ENCODE measurements around the gene MINDY1.

The MINDY1 gene, protein sequence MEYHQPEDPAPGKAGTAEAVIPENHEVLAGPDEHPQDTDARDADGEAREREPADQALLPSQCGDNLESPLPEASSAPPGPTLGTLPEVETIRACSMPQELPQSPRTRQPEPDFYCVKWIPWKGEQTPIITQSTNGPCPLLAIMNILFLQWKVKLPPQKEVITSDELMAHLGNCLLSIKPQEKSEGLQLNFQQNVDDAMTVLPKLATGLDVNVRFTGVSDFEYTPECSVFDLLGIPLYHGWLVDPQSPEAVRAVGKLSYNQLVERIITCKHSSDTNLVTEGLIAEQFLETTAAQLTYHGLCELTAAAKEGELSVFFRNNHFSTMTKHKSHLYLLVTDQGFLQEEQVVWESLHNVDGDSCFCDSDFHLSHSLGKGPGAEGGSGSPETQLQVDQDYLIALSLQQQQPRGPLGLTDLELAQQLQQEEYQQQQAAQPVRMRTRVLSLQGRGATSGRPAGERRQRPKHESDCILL

DNA sequence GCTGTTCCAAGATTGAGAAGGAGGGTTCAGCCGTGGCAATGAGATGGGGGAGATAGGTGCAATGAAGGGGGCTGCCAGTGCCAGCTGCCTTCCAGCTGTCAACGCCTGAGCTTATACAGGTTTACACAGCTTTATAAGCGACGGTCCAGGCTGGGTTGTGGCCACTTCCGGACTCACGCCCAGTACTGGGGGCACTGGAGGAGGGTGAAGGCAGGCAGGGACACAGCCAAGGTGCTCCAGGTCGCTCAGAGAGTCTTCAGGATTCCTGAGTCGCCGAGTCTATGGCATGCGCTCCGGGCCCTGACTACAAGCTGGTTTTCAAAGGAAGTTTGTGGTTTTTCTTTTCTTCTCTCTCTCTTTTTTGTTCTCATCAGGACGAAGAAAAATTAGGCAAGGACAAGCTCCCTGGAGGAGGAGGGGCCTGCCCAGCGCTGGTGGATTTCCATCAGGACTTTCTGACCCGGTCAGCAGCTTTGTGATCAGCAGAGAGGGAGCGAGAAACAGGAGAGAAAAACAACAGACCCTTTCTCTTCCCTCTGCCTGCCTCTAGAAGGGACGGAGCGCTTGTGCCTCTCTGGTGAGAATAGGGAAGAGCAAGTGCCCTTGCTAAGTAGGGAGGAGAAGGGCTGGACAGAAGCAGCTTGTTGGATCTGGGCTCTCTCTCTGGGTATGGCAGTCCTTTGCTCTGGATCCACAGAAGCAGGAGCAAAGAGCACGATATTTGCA is at the start of gene MINDY1:
Gene MINDY1, minus strand, starts transcription at position 576 of the 726 bp plus-strand sequence. CDS start 4,285 bp downstream, outside the sequence.
- no peak for FAIRE-seq
- peak; percentile 86 for DNase-seq (ENCODE audit: low spot score)

DNA sequence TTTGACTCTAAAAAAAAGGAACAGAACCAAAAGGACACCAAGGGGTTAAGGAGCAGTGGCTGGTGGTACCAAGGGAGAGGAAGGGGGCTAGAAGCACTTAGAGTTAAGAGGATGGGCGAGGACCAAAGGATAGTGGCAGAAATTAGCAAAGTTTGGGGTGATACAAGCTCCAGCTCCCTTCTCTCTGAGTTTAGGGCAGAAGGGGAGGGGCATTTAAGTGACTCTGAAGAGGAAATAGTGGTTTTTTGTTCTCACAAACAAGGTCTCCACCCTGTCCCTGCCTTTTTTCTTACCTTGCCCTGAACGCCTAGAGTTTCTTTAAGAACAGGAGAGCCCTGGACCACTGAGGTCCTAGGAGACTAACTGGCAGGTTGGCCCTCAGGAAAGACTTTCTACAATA is 49.4 kb upstream of the MINDY1 start:
- DNase-seq (ENCODE audit: low spot score) (no peak), FAIRE-seq (no peak)

DNA sequence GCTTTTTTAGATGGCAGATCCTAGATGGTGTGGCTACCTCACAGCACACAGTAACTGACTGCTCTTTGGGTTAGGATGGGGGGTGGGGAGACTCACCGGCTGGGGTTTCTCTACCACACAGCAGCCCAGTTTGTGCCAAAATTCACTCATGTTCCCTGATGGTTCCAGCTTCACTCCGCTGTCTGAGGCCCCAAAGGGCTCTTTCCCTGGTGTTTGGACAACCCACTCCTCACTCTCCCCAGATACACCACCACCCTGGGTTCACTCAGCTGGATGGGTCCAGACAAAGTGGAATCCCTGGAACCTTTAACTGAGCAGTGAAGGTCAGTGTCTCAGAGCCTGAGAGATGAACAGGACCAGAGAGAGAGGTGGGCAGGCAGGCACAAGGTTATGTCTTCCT is 48.9 kb upstream of the MINDY1 start:
- DNase-seq (ENCODE audit: low spot score) (no peak), FAIRE-seq (no peak)

DNA sequence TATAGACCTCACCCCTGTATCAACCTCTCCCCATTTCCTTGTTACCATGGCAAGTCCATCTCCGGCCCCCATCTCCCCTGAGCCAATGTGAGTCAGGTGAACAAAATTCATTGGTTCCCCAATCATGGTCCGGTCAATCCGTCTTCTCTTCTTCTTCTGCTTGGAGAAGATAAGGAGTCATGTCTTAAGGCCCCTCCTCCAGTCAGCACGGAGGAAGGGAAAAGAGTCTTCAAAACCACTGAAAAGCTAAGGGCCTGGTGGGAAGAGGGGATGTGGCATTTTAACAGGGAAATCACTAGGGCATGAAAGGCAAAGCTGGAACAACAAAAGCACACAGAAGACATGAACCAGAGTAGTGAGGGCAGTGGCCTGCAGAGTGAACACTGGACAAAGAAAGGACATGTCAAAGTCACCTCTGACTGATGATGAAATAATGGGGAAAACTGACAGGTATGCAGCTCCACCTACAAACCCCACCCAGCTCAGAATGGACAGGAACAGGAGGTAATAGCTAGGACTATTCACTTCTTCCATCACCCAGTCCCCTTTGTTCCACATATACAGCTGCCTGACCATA is 48.4 kb upstream of the MINDY1 start:
- FAIRE-seq (no peak), DNase-seq (ENCODE audit: low spot score) (no peak)

DNA sequence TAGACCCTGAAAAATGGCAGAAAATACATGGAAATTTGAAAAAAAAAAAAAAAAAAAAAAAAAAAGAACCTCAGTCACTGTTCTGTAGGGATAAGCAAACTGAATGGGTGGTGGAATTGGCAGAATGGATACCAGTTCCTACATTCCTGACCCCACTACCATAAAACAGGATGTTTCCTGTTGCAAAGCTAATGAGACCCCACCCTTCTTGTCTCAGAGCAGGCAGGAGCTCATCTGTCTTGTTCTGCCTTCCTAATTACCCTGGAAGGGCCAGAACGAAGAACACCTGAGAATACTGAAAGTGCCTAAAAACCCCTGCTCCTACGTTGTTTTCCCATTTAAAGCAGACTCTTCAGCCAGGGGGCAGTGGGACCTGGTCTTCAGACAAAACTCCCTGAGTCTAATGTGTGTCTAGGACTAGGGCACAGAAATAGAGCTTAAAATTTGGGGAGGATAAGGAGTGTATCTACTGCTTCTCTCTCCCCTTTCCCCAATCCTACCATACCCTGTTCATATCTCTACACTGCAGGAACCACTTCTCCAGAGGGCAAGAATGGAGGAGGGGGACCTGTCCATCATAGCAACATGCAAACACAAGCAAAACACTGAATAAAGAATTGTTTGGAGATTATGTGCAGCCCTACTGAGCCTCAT is 44.8 kb upstream of the MINDY1 start:
- no peak for FAIRE-seq
- no peak for DNase-seq (ENCODE audit: low spot score)

DNA sequence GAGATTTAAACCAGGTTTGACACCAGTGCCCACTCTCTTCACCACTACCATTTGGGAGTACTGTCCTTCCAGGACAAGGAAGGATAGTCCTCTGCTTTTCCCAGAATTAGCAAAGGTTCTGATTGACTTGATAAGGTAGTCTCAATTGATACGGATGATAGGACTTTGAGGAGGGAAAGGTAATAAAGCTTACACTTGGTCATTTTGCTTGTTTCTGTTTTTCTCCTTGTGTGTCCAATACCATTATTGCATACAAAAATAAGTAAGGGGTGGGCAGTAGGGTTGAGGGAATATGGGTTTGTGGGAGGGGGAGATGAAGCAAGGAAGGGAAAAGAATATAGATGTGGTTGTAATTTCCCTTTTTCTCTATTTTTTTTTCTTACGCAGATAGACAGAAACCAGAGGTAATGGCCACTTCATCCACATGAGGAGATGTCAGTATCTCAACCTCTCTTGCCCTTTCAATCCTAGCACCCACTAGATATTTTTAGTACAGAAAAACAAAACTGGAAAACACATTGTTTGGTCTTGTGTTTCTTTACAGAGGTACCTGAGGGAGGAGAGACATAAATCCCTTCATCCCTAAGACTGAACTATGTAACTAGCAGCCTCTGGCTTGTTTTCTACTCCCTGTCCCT is 43.5 kb upstream of the MINDY1 start:
- FAIRE-seq (no peak), DNase-seq (ENCODE audit: low spot score) (no peak)

DNA sequence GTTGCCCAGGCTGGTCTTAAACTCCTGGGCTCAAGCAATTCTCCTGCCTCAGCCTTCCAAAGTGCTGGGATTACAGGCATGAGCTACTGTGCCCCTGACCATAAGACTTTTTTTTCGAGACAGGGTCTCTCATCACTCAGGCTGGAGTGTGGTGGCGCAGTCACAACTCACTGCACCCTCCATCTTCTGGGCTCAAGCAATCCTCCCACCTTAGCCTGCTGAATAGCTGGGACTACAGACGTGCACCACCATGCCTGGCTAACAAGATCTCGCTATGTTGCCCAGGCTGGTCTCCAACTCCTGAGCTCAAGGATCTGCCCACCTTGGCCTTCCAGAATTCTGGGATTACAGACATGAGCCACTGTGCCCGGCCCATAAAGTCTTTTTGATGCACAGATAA is 42.8 kb upstream of the MINDY1 start:
- no peak for DNase-seq (ENCODE audit: low spot score)
- no peak for FAIRE-seq

DNA sequence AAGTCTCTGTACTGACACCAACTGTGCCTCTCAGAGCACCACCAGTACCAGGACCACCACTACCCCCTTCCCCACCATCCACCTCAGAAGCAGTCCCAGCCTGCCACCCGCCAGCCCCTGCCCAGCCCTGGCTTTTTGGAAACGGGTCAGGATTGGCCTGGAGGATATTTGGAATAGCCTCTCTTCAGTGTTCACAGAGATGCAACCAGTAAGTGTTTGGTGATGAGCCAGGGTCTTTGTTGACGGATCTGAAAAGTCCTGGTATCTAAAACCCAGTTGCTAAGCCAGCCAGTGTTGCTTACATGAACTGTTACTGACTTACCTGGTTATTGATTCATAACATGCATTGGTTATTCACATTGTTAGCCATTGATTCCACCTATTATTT is 41.9 kb upstream of the MINDY1 start:
- FAIRE-seq (no peak), DNase-seq (ENCODE audit: low spot score) (no peak)

DNA sequence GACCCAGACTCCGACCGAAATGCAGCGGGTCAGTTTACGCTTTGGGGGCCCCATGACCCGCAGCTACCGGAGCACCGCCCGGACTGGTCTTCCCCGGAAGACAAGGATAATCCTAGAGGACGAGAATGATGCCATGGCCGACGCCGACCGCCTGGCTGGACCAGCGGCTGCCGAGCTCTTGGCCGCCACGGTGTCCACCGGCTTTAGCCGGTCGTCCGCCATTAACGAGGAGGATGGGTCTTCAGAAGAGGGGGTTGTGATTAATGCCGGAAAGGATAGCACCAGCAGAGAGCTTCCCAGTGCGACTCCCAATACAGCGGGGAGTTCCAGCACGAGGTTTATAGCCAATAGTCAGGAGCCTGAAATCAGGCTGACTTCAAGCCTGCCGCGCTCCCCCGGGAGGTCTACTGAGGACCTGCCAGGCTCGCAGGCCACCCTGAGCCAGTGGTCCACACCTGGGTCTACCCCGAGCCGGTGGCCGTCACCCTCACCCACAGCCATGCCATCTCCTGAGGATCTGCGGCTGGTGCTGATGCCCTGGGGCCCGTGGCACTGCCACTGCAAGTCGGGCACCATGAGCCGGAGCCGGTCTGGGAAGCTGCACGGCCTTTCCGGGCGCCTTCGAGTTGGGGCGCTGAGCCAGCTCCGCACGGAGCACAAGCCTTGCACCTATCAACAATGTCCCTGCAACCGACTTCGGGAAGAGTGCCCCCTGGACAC is 41.4 kb upstream of the MINDY1 start:
- peak; percentile 81 for DNase-seq (ENCODE audit: low spot score)
- no peak for FAIRE-seq

DNA sequence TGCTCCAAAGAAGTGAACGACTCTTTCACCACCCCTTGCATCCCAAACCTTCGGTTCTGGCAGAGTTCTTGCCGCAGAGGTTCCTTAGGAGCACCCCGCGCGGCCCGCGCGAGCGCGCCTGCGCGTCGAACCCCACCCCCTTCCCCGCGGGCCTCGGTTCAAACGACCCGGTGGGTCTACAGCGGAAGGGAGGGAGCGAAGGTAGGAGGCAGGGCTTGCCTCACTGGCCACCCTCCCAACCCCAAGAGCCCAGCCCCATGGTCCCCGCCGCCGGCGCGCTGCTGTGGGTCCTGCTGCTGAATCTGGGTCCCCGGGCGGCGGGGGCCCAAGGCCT is 40.9 kb upstream of the MINDY1 start, which contains the start of gene C1orf56:
Gene C1orf56, plus strand, starts transcription at position 161 of the 334 bp plus-strand sequence. Its CDS starts 97 bp downstream, at position 258.
- DNase-seq (ENCODE audit: low spot score) = peak; percentile 87
- FAIRE-seq = no peak

DNA sequence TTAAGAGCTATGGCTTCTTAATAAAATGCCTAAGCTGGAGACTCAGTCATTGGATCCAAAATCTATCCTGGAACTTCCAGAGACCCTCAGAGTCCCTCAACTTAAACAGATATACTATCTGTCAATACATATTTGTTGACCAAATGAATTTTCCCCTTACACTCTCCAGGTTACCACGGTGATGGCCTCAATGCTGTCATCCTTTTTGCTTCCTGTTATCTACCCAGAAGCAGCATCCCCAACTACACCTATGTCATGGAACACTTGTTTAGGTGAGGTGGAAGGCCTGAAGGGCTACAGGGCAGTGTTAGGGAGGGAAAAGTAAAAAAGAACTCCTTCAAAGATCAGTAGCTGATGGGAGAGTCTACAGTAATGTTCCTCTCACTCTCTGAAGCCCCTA is 36.5 kb upstream of the MINDY1 start:
- FAIRE-seq (no peak), DNase-seq (ENCODE audit: low spot score) (no peak)

DNA sequence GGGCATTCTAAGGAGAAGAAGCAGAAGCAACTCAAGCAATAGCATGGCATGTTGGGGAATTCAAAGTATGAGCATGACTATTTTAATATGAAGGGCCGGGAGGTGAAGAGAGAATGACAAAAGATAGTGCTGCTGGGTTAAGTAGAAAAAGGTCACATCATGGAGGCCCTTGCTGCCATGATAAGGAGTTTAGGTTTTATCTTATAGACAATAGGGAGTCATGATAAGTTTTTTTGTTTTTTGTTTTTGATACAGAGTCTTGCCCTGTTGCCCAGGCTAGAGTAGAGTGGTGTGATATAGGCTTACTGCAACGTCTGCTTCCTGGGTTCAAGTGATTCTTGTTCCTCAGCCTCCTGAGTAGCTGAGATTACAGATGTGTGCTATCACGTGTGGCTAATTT is 32.8 kb upstream of the MINDY1 start:
- DNase-seq (ENCODE audit: low spot score) (no peak), FAIRE-seq (no peak)

DNA sequence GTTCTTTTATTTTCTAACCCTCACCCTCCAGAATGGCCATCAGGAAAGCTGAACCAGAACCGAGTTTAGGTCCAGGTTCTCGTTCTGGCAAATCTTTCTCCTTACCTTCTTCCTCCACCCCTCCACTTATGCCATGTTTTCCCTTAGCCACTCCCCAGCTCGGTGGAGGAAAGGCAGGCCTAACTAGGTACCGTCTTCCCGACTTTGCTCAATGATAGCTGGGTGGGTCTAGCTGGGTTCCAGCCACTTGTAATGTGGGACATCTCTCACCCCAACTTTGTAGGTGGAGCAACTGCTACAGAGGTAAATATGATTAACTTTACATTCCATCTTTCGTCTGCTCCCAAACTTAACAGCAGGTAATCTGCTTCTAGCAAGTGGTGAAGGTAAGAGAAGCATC is 30.3 kb upstream of the MINDY1 start:
- DNase-seq (ENCODE audit: low spot score) (no peak), FAIRE-seq (no peak)

DNA sequence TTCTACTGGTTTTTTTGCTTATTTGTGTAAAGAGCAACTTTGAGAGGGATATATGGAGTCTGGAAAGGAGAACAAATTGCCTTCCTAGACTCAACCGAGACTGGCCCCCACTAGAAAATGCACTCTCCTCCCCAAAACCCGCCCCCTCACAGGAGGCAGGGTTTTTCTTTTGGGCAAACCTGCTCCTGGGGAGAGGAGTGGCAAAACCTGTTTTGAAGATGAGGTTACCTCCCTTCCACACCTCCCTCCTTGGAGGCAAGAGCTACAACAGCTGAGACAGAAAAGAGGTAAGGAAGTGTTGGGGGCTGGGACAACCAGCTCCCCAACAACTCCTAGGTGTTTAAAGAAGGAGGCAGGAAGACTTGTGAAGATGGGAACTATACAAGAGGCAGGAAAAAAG is 29.7 kb upstream of the MINDY1 start, which contains the start of gene BNIPL:
Gene BNIPL, plus strand, starts transcription at position 231 of the 400 bp plus-strand sequence. Its CDS starts 140 bp downstream, at position 371.
- no peak for FAIRE-seq
- DNase-seq (ENCODE audit: low spot score) = no peak

DNA sequence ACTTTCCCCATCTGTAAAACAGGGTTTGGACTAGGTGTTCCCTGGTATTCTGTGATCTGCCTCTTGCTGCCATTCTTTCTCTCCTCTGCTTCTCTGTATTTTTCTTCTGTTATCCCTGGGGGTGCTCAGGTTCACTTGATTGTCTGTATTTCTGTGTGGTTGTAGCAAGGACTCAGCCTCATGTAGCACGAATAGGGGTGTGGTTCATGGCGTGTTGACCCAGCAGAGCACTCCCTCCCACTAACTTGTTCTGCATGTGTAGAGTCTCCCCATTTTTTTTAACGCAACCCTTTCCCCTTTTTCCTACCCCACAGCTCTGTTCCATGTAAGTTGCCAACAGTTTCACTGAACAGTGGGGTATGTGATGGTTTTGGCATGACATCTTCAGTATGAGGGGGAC is 28.5 kb upstream of the MINDY1 start:
- no peak for FAIRE-seq
- DNase-seq (ENCODE audit: low spot score) = no peak

DNA sequence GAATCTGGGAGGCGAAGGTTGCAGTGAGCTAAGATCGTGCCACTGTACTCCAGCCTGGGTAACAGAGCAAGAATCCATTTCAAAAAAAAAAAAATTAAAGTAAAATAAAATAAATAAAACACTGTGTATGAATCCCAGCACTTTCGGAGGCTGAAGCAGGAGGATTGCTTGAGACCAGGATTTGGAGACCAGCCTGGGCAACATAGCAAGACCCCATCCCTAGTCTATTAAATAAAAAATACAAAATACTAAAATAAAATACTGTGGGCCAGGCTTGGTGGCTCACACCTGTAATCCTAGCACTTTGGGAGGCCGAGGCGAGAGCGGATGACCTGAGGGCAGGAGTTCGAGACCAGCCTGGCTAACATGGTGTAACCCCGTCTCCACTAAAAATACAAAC is 25.5 kb upstream of the MINDY1 start:
- FAIRE-seq = no peak
- no peak for DNase-seq (ENCODE audit: low spot score)

DNA sequence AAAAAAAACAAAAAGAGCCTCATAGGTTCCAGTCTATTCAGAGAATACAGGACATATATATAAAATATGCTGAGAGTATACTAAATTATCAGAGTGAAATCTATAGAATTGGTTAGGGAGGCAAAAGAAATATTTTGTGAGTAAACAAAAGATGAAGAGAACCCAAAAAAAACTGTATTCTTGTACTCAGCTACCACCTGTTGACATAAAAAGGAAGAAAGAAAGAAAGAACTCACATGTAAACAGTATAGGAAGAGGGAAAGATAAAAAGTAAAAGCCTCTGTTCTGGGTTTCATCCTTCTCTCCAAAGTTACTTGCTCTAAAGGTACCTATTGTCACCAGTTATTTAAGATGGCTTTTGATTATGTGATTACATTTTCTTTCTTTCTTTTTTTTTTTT is 19.8 kb upstream of the MINDY1 start:
- DNase-seq (ENCODE audit: low spot score) = no peak
- FAIRE-seq = no peak

DNA sequence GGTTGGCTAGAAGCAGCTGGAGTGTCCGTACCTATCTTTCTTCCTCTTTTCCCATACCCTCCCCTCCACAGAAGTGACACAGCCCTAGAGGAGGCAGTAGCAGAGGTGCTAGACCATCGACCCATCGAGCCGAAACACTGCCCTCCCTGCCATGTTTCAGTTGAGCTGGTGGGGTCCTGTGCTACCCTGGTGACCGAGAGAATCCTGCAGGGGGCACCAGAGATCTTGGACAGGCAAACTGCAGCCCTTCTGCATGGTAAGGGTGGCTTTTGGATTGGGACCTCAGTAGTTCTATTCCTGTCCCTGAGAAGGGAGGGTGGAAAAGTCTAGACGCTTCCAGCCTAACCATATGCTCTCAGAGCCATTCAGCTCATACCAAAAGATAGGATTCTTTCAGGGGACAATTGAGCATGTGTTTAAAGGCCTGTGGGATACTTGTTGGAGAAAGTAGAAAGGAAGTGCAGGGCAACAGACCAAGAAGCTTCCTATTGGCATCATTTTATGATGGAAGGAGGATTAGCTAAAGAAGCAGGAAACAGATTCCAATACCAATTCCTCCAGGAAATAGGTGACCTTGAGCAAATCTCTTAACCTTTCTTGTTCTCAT is 17.9 kb upstream of the MINDY1 start:
- DNase-seq (ENCODE audit: low spot score) (peak; percentile 53), FAIRE-seq (no peak)

DNA sequence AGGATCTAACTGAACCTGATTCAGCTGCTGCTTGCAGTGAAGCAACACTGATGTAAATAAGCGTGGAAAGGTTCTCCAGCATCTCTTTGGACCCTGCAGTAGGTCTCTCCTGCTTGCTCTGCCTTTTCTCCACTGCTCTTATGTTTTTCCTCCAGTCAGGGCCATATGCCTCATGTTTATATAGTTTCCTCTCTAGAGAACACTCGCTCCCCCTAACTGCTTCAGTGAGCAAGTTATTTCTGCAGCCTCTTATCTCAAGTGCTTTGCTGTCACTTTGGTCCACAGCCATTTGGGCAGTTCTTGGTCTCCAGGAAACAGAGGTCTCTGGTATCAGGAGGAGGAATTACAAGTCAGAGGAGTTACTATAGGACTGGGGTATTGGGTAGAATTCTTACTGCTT is 6.8 kb upstream of the MINDY1 start:
- no peak for DNase-seq (ENCODE audit: low spot score)
- no peak for FAIRE-seq

Measured in urothelium cell line (cell line).